RWPE2 (cell line): Measurements from ENCODE around the gene CIAO2B.

ENCODE experiments used
- ATAC-seq: fragments of 200-7000 bp; cut with Tn5 transposase; 3 replicates; pipeline ENCODE4 v1.9.1; 2021; ENCODE audit warnings: low read depth
- DNase-seq: peaks from one replicate; pipeline ENCODE4 v3.0.0-alpha.2; 2020; ENCODE audit warnings: low spot score
- H3K27ac ChIP-seq: fragments of 450-650 bp; 2 replicates; pipeline ENCODE4 v1.5.1; 2017; ENCODE audit warnings: mild to moderate bottlenecking; ENCODE audit not compliant: poor library complexity, severe bottlenecking
- H3K27me3 ChIP-seq: fragments of 250-450 bp; sonication (Bioruptor Pico); 2 replicates; pipeline ENCODE4 v1.5.1; 2021; ENCODE audit warnings: mild to moderate bottlenecking, moderate library complexity; ENCODE audit not compliant: insufficient read depth, poor library complexity, severe bottlenecking
- H3K36me3 ChIP-seq: fragments of 250-450 bp; sonication (Bioruptor Pico); 2 replicates; pipeline ENCODE4 v1.5.1; 2020; ENCODE audit warnings: low read depth, mild to moderate bottlenecking, moderate library complexity
- H3K4me1 ChIP-seq: fragments of 250-450 bp; sonication (Bioruptor Pico); 2 replicates; pipeline ENCODE4 v1.5.1; 2021; ENCODE audit warnings: mild to moderate bottlenecking, moderate library complexity; ENCODE audit not compliant: insufficient read depth, poor library complexity, severe bottlenecking
- H3K4me3 ChIP-seq: fragments of 250-450 bp; sonication (Bioruptor Pico); 2 replicates; pipeline ENCODE4 v1.5.1; 2021; ENCODE audit warnings: mild to moderate bottlenecking, moderate library complexity; ENCODE audit not compliant: severe bottlenecking
- H3K9me3 ChIP-seq: fragments of 250-450 bp; sonication (Bioruptor Pico); 2 replicates; pipeline ENCODE4 v1.5.1; 2021; ENCODE audit warnings: mild to moderate bottlenecking, moderate library complexity; ENCODE audit not compliant: severe bottlenecking
- CTCF ChIP-seq: fragments of 450-650 bp; IDR thresholded peaks from one replicate; pipeline ENCODE4 v1.5.1; 2017; ENCODE audit warnings: mild to moderate bottlenecking, moderate library complexity; ENCODE audit not compliant: poor library complexity, severe bottlenecking

Gene CIAO2B

DNA sequence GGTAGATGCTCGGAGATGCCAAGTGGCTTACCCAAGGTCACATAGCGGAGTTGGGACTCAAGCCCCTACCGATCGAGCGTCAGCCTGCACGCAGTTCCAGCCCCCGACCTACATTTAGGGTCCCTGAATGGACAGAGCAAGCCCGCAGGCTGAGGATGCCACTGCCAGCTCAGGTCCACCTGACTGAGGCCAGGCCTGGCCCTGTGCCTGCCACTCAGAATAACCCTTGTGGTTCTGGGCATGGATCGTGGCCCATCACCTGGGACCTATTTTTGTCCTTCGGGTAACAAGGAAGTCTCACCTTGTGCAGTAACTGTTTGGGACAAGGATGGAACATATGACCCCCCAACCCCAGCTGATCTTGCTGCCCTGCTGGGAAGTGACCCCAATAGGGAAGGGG lies 32.6 kb downstream of the CIAO2B start:
- ATAC-seq = no peak
- H3K4me3 ChIP-seq = no peak overlapping the region
- no peaks in the 10 kb centered on the region for H3K27me3 ChIP-seq
- no peak for TF ChIP-seq CTCF
- no peak for DNase-seq
- H3K4me1 ChIP-seq = peaks cover 19% of the 10 kb centered on the region
- no peaks in the 10 kb centered on the region for H3K36me3 ChIP-seq
- H3K27ac ChIP-seq = no peak overlapping the region
- H3K9me3 ChIP-seq = no peaks in the 10 kb centered on the region

GRCh38 chr16:66900721-66901441 lies 33.3 kb downstream of the CIAO2B start:
- Histone ChIP-seq H3K27ac (peak overlapping the region; percentile 38), H3K4me1 (peaks cover 26% of the 10 kb centered on the region), H3K4me3 (no peak overlapping the region), H3K9me3 (no peaks in the 10 kb centered on the region), H3K27me3 (no peaks in the 10 kb centered on the region), H3K36me3 (no peaks in the 10 kb centered on the region)
- ATAC-seq = no peak
- no peak for TF ChIP-seq CTCF
- DNase-seq = no peak

DNA sequence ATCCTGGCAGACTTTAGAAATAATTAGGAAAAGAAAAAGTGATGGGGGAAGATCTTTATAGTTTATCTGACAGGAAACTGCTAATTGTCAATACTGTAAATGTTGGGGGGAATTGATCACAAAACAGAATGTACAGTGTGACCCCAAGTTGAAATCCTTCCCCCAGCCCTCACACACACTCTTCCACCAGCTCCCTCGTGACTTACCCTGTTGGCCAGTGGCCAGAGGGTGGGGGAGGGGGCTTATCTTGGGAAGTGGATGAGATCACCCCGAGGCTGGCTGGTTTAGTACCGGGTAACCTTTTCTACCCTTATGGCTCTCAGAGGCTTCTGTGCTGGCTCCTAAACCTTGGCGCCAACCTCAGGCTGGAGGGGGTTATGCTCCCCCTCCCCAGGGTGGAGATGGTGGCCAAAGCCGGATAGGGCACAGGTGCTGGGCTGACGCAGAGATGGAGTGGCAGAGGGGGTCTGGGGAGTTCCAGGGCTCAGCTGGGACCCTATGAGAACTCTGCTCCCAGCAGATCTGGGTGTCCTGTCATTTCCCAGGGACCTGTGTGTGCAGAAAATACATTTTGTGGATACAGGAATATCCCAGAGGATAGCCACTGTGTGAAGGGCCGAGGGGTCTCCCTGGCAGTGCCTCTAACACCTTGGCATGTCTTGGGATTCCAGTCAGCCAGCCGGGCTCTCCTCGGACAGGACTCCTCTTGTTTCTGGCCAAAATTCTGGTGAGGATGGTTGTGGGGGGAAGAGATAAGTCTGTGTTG lies 34.1 kb downstream of the CIAO2B start:
- no peak for DNase-seq
- Histone ChIP-seq H3K9me3 (no peaks in the 10 kb centered on the region), H3K4me1 (peaks cover 26% of the 10 kb centered on the region), H3K4me3 (no peak overlapping the region), H3K36me3 (no peaks in the 10 kb centered on the region), H3K27me3 (no peaks in the 10 kb centered on the region), H3K27ac (peak overlapping the region; percentile 38)
- peak; percentile 51 for ATAC-seq
- TF ChIP-seq CTCF = no peak

DNA sequence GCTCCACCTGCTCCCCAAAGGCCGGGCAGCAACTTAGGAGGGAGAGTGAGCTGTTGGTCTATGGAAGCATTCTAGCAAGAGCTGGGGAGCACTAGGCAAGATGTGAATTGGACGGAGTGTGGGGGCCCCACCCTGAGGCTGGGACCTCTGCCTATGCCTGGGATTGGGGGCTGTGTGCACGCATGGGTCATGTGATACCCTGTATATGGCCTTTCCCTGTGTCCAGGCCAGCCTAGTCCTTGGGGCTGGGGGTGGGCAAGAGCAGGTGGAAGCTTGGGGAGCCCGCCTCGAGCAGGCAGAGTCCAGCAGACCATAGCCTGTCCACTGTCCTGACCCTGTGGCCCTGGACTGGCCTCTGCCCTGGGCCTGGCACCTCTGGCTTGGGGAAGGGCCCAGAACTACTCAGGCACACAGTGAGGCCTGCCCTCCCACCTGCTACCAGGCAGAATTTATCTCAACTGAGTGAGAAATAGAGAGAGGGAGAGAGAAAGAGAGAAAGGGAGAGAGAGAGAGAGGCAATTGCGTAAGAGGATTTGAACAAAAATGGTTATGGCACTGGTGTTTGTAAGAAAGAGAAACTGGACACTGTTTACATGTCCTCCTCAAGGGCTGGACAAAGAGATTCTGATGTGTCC lies 34.8 kb downstream of the CIAO2B start:
- no peaks in the 10 kb centered on the region for H3K36me3 ChIP-seq
- DNase-seq (no peak), ATAC-seq (no peak; the same call in 2 of the 3 replicates)
- H3K4me3 ChIP-seq = no peak overlapping the region
- H3K27ac ChIP-seq = peak overlapping the region; percentile 38
- H3K27me3 ChIP-seq = no peaks in the 10 kb centered on the region
- H3K9me3 ChIP-seq = no peaks in the 10 kb centered on the region
- peaks cover 26% of the 10 kb centered on the region for H3K4me1 ChIP-seq
- TF ChIP-seq CTCF = no peak
